ENCODE measurements around the gene KSR2.

DNA sequence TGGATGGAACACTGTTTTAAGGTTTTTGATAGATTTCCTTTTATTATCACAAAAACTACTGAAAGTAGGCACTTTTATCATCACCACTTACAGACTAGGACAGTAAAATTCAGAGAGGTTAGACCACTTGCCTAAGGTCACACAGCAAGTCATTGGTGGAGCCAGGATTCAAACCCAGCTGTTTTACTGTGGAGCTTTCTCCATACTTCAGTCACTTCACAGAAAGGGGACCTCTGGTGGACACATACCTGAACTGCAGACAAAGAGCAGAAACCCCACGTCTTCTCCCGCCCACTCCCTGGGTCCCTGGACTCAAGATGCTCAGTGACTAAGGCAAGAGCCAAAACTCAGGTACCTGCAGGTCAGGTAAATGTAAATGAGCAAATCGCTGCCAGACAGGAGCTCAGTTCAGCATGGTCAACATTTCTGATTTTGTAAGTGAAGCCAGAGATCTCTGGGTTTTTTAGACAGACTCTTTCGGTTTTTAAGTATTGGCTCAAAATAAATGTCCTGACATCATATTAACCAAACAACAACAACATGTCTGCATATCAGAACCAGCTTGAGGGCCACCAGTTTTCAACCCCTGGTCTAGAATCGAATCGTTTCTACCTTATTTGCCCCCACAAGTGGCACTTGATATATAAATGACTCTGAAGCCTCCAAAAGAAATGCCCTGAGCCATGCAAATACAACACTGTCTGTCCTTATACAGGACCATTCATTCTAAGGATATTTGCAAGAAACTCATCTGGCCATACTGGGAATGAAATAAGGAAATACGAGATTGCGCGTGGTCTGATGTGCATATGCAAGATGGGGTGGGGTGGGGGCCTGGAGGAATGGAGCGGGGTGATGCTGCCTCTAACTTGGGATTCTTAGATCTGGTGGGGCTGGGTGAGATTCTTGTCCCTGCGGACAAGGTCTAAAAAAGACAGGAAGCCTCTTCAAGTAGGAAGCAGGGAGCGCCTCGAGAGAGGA is 110.9 kb downstream of the KSR2 start:
- TF ChIP-seq YY1 (IDR thresholded peaks at IDR 0.05; ENCODE audit: insufficient read depth, insufficient read length) (no peak), ZNF274 (IDR thresholded peaks at IDR 0.05; ENCODE audit: low read depth, low read length) (no peak), SUZ12 (IDR thresholded peaks at IDR 0.05; ENCODE audit: extremely low read depth, insufficient read depth, insufficient read length) (no peak)
